HG02973 (cell line): ENCODE measurements around the gene AKAP12.

Experiments
- ATAC-seq: cut with Tn5 transposase; IDR thresholded peaks from one replicate; pipeline ENCODE4 v1.9.1; 2021; ENCODE audit warnings: moderate library complexity; ENCODE audit not compliant: unreplicated experiment

The AKAP12 gene

GRCh38 chr6:151232899-151233298 lies 6.9 kb upstream of the AKAP12 start:
- no peak for ATAC-seq

- no peak for ATAC-seq
Observed at GRCh38 chr6:151233731-151234130, 6.0 kb upstream of the AKAP12 start.

- ATAC-seq = no peak
Observed at GRCh38 chr6:151236668-151237401, 2.9 kb upstream of the AKAP12 start.

- ATAC-seq = no peak
Observed at GRCh38 chr6:151240036-151240685, 394 bp downstream of the AKAP12 start.

- ATAC-seq = no peak
Observed at GRCh38 chr6:151240791-151241642, 1.2 kb downstream of the AKAP12 start.

- ATAC-seq = no peak
Observed at GRCh38 chr6:151241853-151242252, 2.1 kb downstream of the AKAP12 start.

- no peak for ATAC-seq
Observed at GRCh38 chr6:151242420-151242861, 2.7 kb downstream of the AKAP12 start.

GRCh38 chr6:151243481-151243880 lies 3.7 kb downstream of the AKAP12 start:
- ATAC-seq = no peak

GRCh38 chr6:151247490-151247889 lies 7.7 kb downstream of the AKAP12 start:
- ATAC-seq = no peak

- ATAC-seq = no peak
Observed at GRCh38 chr6:151248295-151248694, 8.5 kb downstream of the AKAP12 start.

- ATAC-seq = no peak
Observed at GRCh38 chr6:151252634-151253033, 12.9 kb downstream of the AKAP12 start.

GRCh38 chr6:151254451-151255081 lies 14.8 kb downstream of the AKAP12 start:
- no peak for ATAC-seq

- no peak for ATAC-seq
Observed at GRCh38 chr6:151255811-151256210, 16.0 kb downstream of the AKAP12 start.

- no peak for ATAC-seq
Observed at GRCh38 chr6:151257985-151258445, 18.2 kb downstream of the AKAP12 start.

GRCh38 chr6:151260205-151260604 lies 20.4 kb downstream of the AKAP12 start:
- ATAC-seq = no peak

GRCh38 chr6:151263035-151263434 lies 23.3 kb downstream of the AKAP12 start:
- ATAC-seq = no peak

GRCh38 chr6:151263967-151264366 lies 24.2 kb downstream of the AKAP12 start:
- no peak for ATAC-seq

- no peak for ATAC-seq
Observed at GRCh38 chr6:151265282-151265681, 25.5 kb downstream of the AKAP12 start.

- no peak for ATAC-seq
Observed at GRCh38 chr6:151269321-151269995, 29.7 kb downstream of the AKAP12 start.

- ATAC-seq = no peak
Observed at GRCh38 chr6:151275121-151275520, 35.4 kb downstream of the AKAP12 start.
